ENCODE measurements around the gene CENPX.

Gene CENPX

GRCh38 chr17:82000803-82001570 lies 21.7 kb downstream of the CENPX start:
- DNase-seq (ENCODE audit: low spot score), result no peak
- Mint-ChIP-seq H3K27me3 (ENCODE audit: low read depth) (no peaks in the 10 kb centered on the region), H3K27ac (no peak overlapping the region)

GRCh38 chr17:81999976-82000802 lies 22.5 kb downstream of the CENPX start:
- Mint-ChIP-seq H3K27me3 (ENCODE audit: low read depth) (no peaks in the 10 kb centered on the region), H3K27ac (no peak overlapping the region), H3K9me3 (no peaks in the 10 kb centered on the region), H3K36me3 (ENCODE audit: low read depth) (no peaks in the 10 kb centered on the region), H3K4me3 (no peak overlapping the region), H3K4me1 (ENCODE audit: low read depth) (no peaks in the 10 kb centered on the region)
- no peak for DNase-seq (ENCODE audit: low spot score)

More at GRCh38 chr17:82000803-82001570, 21.7 kb downstream of the CENPX start:
- Mint-ChIP-seq H3K9me3 (no peaks in the 10 kb centered on the region), H3K4me3 (no peak overlapping the region), H3K4me1 (ENCODE audit: low read depth) (no peaks in the 10 kb centered on the region), H3K36me3 (ENCODE audit: low read depth) (no peaks in the 10 kb centered on the region)

- H3K9me3 Mint-ChIP-seq, result no peaks in the 10 kb centered on the region
- H3K4me3 Mint-ChIP-seq, result no peak overlapping the region
- H3K27ac Mint-ChIP-seq, result no peak overlapping the region
- no peak for DNase-seq (ENCODE audit: low spot score)
- H3K36me3 Mint-ChIP-seq (ENCODE audit: low read depth), result no peaks in the 10 kb centered on the region
- no peaks in the 10 kb centered on the region for H3K4me1 Mint-ChIP-seq (ENCODE audit: low read depth)
- no peaks in the 10 kb centered on the region for H3K27me3 Mint-ChIP-seq (ENCODE audit: low read depth)
These were observed 23.1 kb downstream of the CENPX start for GRCh38 chr17:81999587-81999975.

DNA sequence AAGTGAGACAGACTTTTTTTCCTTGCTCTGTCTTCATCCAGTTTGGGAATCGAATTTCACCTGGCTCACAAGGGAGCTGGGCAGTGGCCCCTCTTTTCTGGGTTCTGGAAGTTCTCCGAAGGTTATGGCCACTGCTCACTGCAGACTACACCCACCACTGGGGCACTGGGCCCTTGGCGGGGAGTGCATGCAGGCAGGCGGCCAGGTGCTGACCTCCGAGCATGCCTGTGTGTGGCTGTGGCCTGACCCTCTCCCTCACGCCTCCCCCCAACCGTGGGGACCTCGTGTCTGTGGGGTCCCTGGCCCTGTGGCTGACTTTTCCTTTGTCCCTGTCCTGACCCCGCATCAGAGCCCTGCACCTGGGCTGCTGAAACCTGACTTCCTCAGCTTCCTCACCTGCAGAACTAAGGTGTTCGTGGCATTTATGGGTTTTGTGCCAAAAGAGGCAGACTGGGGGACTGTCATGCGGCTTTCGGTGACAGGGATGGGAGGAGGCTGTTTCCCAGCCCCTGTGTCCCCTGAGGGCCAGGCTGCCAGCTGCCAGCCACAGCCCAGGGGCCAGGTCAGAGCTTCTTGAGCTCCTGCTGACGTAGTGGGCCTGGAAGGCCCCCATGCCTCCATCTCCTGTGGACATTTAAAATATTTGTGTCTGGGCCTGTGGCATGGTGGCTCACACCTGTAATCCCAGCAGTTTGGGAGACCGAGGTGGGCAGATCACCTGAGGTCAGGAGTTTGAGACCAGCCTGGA lies 23.8 kb downstream of the CENPX start:
- Mint-ChIP-seq H3K4me3 (no peak overlapping the region), H3K27ac (no peak overlapping the region), H3K4me1 (ENCODE audit: low read depth) (no peaks in the 10 kb centered on the region), H3K27me3 (ENCODE audit: low read depth) (no peaks in the 10 kb centered on the region), H3K9me3 (no peaks in the 10 kb centered on the region), H3K36me3 (ENCODE audit: low read depth) (no peaks in the 10 kb centered on the region)
- DNase-seq (ENCODE audit: low spot score), result no peak

DNA sequence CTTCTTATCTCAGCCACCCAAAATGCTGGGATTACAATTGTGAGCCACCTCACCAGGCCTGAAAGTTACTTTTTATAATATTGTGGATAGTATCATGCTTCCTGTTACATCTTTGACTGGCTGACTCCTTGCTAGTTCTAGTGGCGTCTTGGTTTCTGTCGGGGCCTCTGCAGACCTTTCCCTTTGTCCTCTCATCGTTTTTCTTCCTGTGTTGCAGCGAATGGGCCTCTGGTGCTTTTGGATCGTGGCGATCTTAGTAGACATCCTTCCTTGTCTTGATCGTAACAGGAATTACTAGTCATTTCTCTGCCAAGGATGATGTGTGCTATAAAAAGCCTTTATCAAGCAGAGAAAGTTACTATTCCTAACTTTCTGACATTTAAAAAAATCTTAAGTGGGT lies 24.5 kb downstream of the CENPX start:
- Mint-ChIP-seq H3K4me3 (no peak overlapping the region), H3K4me1 (ENCODE audit: low read depth) (no peaks in the 10 kb centered on the region), H3K36me3 (ENCODE audit: low read depth) (no peaks in the 10 kb centered on the region), H3K27ac (no peak overlapping the region), H3K9me3 (no peaks in the 10 kb centered on the region), H3K27me3 (ENCODE audit: low read depth) (no peaks in the 10 kb centered on the region)
- DNase-seq (ENCODE audit: low spot score), result no peak

DNA sequence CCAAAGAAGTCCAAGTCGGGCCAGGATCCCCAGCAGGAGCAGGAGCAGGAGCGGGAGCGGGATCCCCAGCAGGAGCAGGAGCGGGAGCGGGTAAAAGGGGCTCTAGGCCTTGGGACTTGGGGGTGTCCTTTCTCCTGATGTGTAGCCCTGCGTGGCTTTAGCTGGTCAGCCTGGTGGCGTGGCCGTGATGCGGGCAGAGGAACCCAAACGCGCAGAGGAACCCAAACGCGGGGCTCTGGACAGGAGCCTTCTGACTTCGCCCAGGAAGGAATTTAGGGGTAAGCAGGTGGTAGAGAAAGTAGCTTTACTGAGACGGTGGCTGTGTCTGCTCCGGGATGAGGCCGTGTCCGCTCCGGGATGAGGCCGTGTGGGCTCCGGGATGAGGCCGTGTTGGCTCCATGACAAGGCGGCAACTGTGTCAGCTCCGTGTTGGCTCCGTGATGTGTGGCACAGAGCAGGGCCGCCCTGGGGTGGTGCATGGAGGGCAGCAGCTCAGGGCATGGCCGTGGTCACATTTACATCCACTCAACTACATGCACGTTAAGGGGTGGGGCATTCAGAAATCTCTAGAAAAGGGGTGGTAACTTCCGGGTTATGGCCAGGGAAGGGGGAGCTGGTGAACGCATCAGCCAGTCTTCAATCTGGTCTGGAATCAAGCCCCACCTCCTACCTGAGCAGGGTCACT lies 25.8 kb downstream of the CENPX start:
- Mint-ChIP-seq H3K27ac (no peak overlapping the region), H3K9me3 (no peaks in the 10 kb centered on the region), H3K4me1 (ENCODE audit: low read depth) (no peaks in the 10 kb centered on the region), H3K36me3 (ENCODE audit: low read depth) (no peaks in the 10 kb centered on the region), H3K27me3 (ENCODE audit: low read depth) (no peaks in the 10 kb centered on the region), H3K4me3 (no peak overlapping the region)
- DNase-seq (ENCODE audit: low spot score), result no peak

GRCh38 chr17:81996232-81996756 lies 26.4 kb downstream of the CENPX start:
- H3K27me3 Mint-ChIP-seq (ENCODE audit: low read depth), result no peaks in the 10 kb centered on the region
- DNase-seq (ENCODE audit: low spot score), result no peak
- no peaks in the 10 kb centered on the region for H3K36me3 Mint-ChIP-seq (ENCODE audit: low read depth)
- no peaks in the 10 kb centered on the region for H3K4me1 Mint-ChIP-seq (ENCODE audit: low read depth)
- no peak overlapping the region for H3K4me3 Mint-ChIP-seq
- H3K9me3 Mint-ChIP-seq, result no peaks in the 10 kb centered on the region
- no peak overlapping the region for H3K27ac Mint-ChIP-seq

DNA sequence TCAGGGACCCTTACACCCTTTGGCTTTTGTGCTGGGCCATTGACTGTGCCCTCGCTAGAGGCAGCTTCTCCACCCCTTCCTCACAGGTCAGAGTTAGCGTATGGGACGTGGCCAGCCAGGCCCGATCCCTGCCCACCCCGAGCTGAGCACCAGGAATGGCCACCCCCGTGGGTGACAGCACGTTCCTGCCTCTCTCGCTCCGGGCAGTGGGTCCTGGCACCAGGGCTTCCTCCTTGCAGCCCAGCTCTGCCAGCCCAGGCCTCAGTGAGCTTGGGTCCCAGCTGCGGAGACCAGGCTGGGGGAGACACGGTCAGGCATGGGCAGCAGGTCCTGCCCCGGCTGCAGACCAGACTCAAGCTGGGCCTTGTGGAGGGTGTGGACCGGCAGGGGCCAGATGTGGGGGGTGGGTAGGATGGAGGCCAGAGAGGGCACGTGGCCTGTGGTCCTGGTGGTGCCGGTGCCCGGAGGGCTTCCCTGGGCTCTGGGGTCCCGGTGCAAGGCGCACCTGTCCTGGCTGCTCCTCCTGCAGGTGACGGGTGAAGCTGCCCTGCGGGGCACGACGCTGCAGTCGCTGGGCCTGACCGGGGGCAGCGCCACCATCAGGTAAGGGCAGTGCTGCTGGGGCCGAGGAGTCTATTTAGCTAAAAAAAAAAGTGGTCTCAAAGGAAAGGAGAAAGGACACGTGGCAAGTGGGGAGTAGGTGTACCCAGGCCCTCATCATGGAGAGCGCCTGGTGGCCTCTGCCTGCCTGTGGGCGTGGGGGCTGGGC lies 27.0 kb downstream of the CENPX start:
- no peak for DNase-seq (ENCODE audit: low spot score)
- no peaks in the 10 kb centered on the region for H3K27me3 Mint-ChIP-seq (ENCODE audit: low read depth)
- no peak overlapping the region for H3K27ac Mint-ChIP-seq
- no peak overlapping the region for H3K4me3 Mint-ChIP-seq
- no peaks in the 10 kb centered on the region for H3K9me3 Mint-ChIP-seq
- H3K36me3 Mint-ChIP-seq (ENCODE audit: low read depth), result no peaks in the 10 kb centered on the region
- no peaks in the 10 kb centered on the region for H3K4me1 Mint-ChIP-seq (ENCODE audit: low read depth)

- H3K4me1 Mint-ChIP-seq (ENCODE audit: low read depth), result no peaks in the 10 kb centered on the region
- H3K4me3 Mint-ChIP-seq, result no peak overlapping the region
- no peaks in the 10 kb centered on the region for H3K9me3 Mint-ChIP-seq
- no peaks in the 10 kb centered on the region for H3K27me3 Mint-ChIP-seq (ENCODE audit: low read depth)
- DNase-seq (ENCODE audit: low spot score), result no peak
- no peak overlapping the region for H3K27ac Mint-ChIP-seq
- H3K36me3 Mint-ChIP-seq (ENCODE audit: low read depth), result no peaks in the 10 kb centered on the region
These were observed 27.9 kb downstream of the CENPX start for GRCh38 chr17:81994593-81995462.

DNA sequence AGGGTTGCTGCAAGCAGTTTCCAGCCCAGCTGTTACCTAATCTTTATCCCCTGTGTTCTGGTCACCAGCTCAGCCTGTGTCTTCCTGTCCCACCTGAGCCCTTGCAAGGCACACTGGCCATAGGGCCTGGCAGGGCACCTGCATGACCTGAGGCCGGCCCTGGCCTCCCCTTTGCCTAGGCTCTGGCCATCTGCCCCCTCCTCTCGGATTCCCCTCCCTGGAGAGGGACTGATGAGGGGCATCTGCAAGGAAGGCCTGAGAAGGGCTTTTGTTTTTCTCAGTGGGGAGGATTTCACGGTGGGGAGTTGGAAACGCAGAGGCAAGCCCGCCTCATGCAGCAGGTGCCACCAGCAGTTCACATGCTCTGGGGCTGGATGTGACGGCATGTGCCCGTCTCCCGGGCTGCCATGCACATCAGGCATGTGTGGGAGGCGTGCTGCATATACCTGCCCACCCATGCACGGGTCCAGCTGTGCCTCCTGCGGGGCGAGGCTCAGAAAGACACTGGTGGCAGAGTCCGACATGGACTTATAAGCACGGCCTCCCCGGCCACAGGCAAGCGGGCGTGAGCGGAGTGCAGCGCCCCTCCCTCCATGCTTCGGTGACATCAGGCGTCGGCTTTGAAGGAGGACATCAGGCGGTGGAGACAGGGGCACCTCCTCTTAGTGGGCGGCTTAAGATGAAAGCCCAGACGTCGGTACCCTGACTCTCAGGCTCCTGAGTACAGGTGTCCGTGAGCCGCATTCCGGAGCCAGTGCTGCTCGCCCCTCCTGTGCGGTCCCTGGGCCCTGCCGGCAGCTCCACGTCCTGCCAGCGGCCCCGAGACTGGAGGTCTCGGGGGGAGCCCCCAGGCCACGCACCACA lies 28.7 kb downstream of the CENPX start:
- Mint-ChIP-seq H3K4me3 (no peak overlapping the region), H3K36me3 (ENCODE audit: low read depth) (no peaks in the 10 kb centered on the region), H3K27ac (no peak overlapping the region), H3K27me3 (ENCODE audit: low read depth) (no peaks in the 10 kb centered on the region), H3K9me3 (no peaks in the 10 kb centered on the region), H3K4me1 (ENCODE audit: low read depth) (no peaks in the 10 kb centered on the region)
- DNase-seq (ENCODE audit: low spot score), result no peak

- Mint-ChIP-seq H3K9me3 (no peaks in the 10 kb centered on the region), H3K4me1 (ENCODE audit: low read depth) (no peaks in the 10 kb centered on the region), H3K27ac (no peak overlapping the region), H3K27me3 (ENCODE audit: low read depth) (no peaks in the 10 kb centered on the region), H3K36me3 (ENCODE audit: low read depth) (no peaks in the 10 kb centered on the region), H3K4me3 (no peak overlapping the region)
- DNase-seq (ENCODE audit: low spot score), result no peak
These were observed 30.2 kb downstream of the CENPX start for GRCh38 chr17:81992306-81993102.
